ENCODE results near the gene THOC2. TPM values are rescaled to one million over a fixed set of nuclear protein-coding genes. Genes with fewer than 3 reads are reported as not detected.
"Not testable (repeated sequence)": the region's sequence is repeated elsewhere in the genome, so short reads cannot be mapped to it uniquely, and the experiment has no call there.

The THOC2 gene
- total RNA-seq, 2 experiments from 2014 or later, result 81.8 to 86.5 TPM

- H3K27ac Mint-ChIP-seq, result no peak overlapping the region
- no peaks in the 10 kb centered on the region for H3K36me3 Mint-ChIP-seq (ENCODE audit: low read depth)
- no peak overlapping the region for H3K4me3 Mint-ChIP-seq
- CTCF ChIA-PET, result no interaction called here
- no peaks in the 10 kb centered on the region for H3K9me3 Mint-ChIP-seq
- no peaks in the 10 kb centered on the region for H3K4me1 Mint-ChIP-seq
- H3K27me3 Mint-ChIP-seq, result peaks cover 3% of the 10 kb centered on the region
- no peak for DNase-seq
- POLR2A ChIA-PET, result no interaction called here
These were observed 152.1 kb downstream of the THOC2 start for GRCh38 chrX:123580792-123581191.

GRCh38 chrX:123574027-123574426, 158.8 kb downstream of the THOC2 start:
- POLR2A ChIA-PET; DNase-seq; H3K4me1 Mint-ChIP-seq; H3K27ac Mint-ChIP-seq; H3K36me3 Mint-ChIP-seq (ENCODE audit: low read depth); H3K4me3 Mint-ChIP-seq; H3K27me3 Mint-ChIP-seq; H3K9me3 Mint-ChIP-seq; CTCF ChIA-PET: not testable (repeated sequence)

GRCh38 chrX:123570011-123570590, 162.8 kb downstream of the THOC2 start:
- CTCF ChIA-PET, result no interaction called here
- Mint-ChIP-seq H3K4me1 (no peaks in the 10 kb centered on the region), H3K4me3 (no peak overlapping the region), H3K36me3 (ENCODE audit: low read depth) (no peaks in the 10 kb centered on the region), H3K27me3 (peaks cover 2% of the 10 kb centered on the region), H3K9me3 (peaks cover 6% of the 10 kb centered on the region), H3K27ac (no peak overlapping the region)
- DNase-seq, result no peak
- POLR2A ChIA-PET, result no interaction called here

- DNase-seq, result no peak
- CTCF ChIA-PET, result no interaction called here
- Mint-ChIP-seq H3K27me3 (peaks cover 1% of the 10 kb centered on the region), H3K4me1 (no peaks in the 10 kb centered on the region), H3K27ac (no peak overlapping the region), H3K4me3 (no peak overlapping the region), H3K36me3 (ENCODE audit: low read depth) (no peaks in the 10 kb centered on the region), H3K9me3 (no peaks in the 10 kb centered on the region)
- POLR2A ChIA-PET, result no interaction called here
These were observed 169.7 kb downstream of the THOC2 start for GRCh38 chrX:123563167-123563566.

GRCh38 chrX:123562342-123563146, 170.3 kb downstream of the THOC2 start:
- no peaks in the 10 kb centered on the region for H3K4me1 Mint-ChIP-seq
- peaks cover 1% of the 10 kb centered on the region for H3K27me3 Mint-ChIP-seq
- CTCF ChIA-PET, result no interaction called here
- DNase-seq, result no peak
- no peaks in the 10 kb centered on the region for H3K9me3 Mint-ChIP-seq
- H3K4me3 Mint-ChIP-seq, result no peak overlapping the region
- POLR2A ChIA-PET, result no interaction called here
- H3K36me3 Mint-ChIP-seq (ENCODE audit: low read depth), result no peaks in the 10 kb centered on the region
- H3K27ac Mint-ChIP-seq, result no peak overlapping the region

GRCh38 chrX:123561439-123562215, 171.2 kb downstream of the THOC2 start:
- Mint-ChIP-seq H3K4me3 (no peak overlapping the region), H3K9me3 (no peaks in the 10 kb centered on the region), H3K27me3 (peaks cover 1% of the 10 kb centered on the region), H3K36me3 (ENCODE audit: low read depth) (no peaks in the 10 kb centered on the region), H3K4me1 (no peaks in the 10 kb centered on the region), H3K27ac (no peak overlapping the region)
- POLR2A ChIA-PET, result no interaction called here
- no peak for DNase-seq
- CTCF ChIA-PET, result no interaction called here

- ChIA-PET POLR2A (no interaction called here), CTCF (no interaction called here)
- H3K9me3 Mint-ChIP-seq, result no peaks in the 10 kb centered on the region
- H3K4me1 Mint-ChIP-seq, result no peaks in the 10 kb centered on the region
- H3K27me3 Mint-ChIP-seq, result no peaks in the 10 kb centered on the region
- H3K27ac Mint-ChIP-seq, result no peak overlapping the region
- DNase-seq, result no peak
- H3K4me3 Mint-ChIP-seq, result no peak overlapping the region
- no peaks in the 10 kb centered on the region for H3K36me3 Mint-ChIP-seq (ENCODE audit: low read depth)
These were observed 182.0 kb downstream of the THOC2 start for GRCh38 chrX:123550829-123551228.

Other genes with a start within 250 kb of the THOC2 start
- gene XIAP, start 127.0 kb upstream of the THOC2 start, total RNA-seq, result 10 to 100 TPM; 26.5 to 38.6 TPM
- 100 to 1,000 TPM in 1 of 2 experiments, 10 to 100 TPM in 1; 89.5 to 107 TPM for gene STAG2, start 228.7 kb upstream of the THOC2 start, total RNA-seq